ENCODE results near the gene LTBP3.

GRCh38 chr11:65535102-65535501, 23.1 kb downstream of the LTBP3 start:
- TF ChIP-seq YY1 (IDR thresholded peaks at IDR 0.05; ENCODE audit: insufficient read depth, insufficient read length) (no peak), ZNF274 (IDR thresholded peaks at IDR 0.05; ENCODE audit: low read depth, low read length) (no peak), SUZ12 (IDR thresholded peaks at IDR 0.05; ENCODE audit: extremely low read depth, insufficient read depth, insufficient read length) (no peak)

Data from NT2/D1 (cell line).